ENCODE results near the gene SPATA6.

DNA sequence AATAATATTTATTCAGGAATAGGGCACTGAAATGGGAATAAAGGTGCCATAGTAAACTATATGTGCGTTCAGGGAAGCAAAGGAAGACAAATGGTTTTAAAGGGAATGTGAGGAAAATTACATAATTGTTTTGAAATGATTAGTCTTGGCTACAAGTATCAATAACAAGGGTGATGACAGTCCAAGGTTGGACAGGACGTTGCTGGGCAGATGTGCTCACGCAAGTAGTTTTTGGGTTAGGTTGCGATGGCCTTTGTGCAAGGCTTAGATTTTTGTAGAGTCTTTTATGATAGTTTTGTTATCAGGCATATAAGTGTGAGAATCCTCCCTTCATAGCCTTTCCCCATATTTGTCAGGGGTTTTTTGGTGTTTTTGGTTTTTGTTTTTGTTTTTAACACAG is 57.0 kb downstream of the SPATA6 start:
- TF ChIP-seq CTCF (IDR thresholded peaks at IDR 0.05) = no peak
- no peak for TF ChIP-seq POLR2A (IDR thresholded peaks at IDR 0.05)
